ENCODE results near the gene CBARP.

CBARP gene

GRCh38 chr19:1254081-1254527 lies 16.3 kb upstream of the CBARP start:
- no peak for TF ChIP-seq CTCF (IDR thresholded peaks at IDR 0.05; ENCODE audit: poor library complexity, severe bottlenecking)
- peaks cover 26% of the 10 kb centered on the region for H3K4me1 ChIP-seq (ENCODE audit: insufficient read depth, poor library complexity, severe bottlenecking)
- H3K9me3 ChIP-seq (ENCODE audit: severe bottlenecking), result no peaks in the 10 kb centered on the region
- H3K4me3 ChIP-seq (ENCODE audit: severe bottlenecking), result no peak overlapping the region
- peaks cover 74% of the 10 kb centered on the region for H3K36me3 ChIP-seq (ENCODE audit: low read depth)
- peak overlapping the region; percentile 97 for H3K27ac ChIP-seq (ENCODE audit: poor library complexity, severe bottlenecking)
- ATAC-seq (ENCODE audit: low read depth), result no peak
- DNase-seq (ENCODE audit: low spot score), result no peak
- H3K27me3 ChIP-seq (ENCODE audit: insufficient read depth, poor library complexity, severe bottlenecking), result no peaks in the 10 kb centered on the region

GRCh38 chr19:1253514-1254080 lies 15.8 kb upstream of the CBARP start:
- DNase-seq (ENCODE audit: low spot score) (no peak), ATAC-seq (ENCODE audit: low read depth) (peak; percentile 3; the same call in 1 of the 3 replicates)
- TF ChIP-seq CTCF (IDR thresholded peaks at IDR 0.05; ENCODE audit: poor library complexity, severe bottlenecking), result no peak
- Histone ChIP-seq H3K36me3 (ENCODE audit: low read depth) (peaks cover 74% of the 10 kb centered on the region), H3K4me1 (ENCODE audit: insufficient read depth, poor library complexity, severe bottlenecking) (peaks cover 22% of the 10 kb centered on the region), H3K27ac (ENCODE audit: poor library complexity, severe bottlenecking) (peak overlapping the region; percentile 97), H3K9me3 (ENCODE audit: severe bottlenecking) (no peaks in the 10 kb centered on the region), H3K4me3 (ENCODE audit: severe bottlenecking) (peak overlapping the region; percentile 58), H3K27me3 (ENCODE audit: insufficient read depth, poor library complexity, severe bottlenecking) (no peaks in the 10 kb centered on the region)

GRCh38 chr19:1252821-1253513 lies 15.2 kb upstream of the CBARP start:
- H3K27ac ChIP-seq (ENCODE audit: poor library complexity, severe bottlenecking), result peak overlapping the region; percentile 97
- peak; percentile 95 for DNase-seq (ENCODE audit: low spot score)

GRCh38 chr19:1252221-1252820 lies 14.5 kb upstream of the CBARP start:
- H3K27ac ChIP-seq (ENCODE audit: poor library complexity, severe bottlenecking), result peak overlapping the region; percentile 97
- TF ChIP-seq CTCF (IDR thresholded peaks at IDR 0.05; ENCODE audit: poor library complexity, severe bottlenecking), result no peak
- DNase-seq (ENCODE audit: low spot score) (peak; percentile 92), ATAC-seq (ENCODE audit: low read depth) (peak; percentile 29)
- H3K27me3 ChIP-seq (ENCODE audit: insufficient read depth, poor library complexity, severe bottlenecking), result no peaks in the 10 kb centered on the region
- no peaks in the 10 kb centered on the region for H3K9me3 ChIP-seq (ENCODE audit: severe bottlenecking)
- peaks cover 15% of the 10 kb centered on the region for H3K4me1 ChIP-seq (ENCODE audit: insufficient read depth, poor library complexity, severe bottlenecking)
- peaks cover 63% of the 10 kb centered on the region for H3K36me3 ChIP-seq (ENCODE audit: low read depth)
- H3K4me3 ChIP-seq (ENCODE audit: severe bottlenecking), result peak overlapping the region; percentile 58

More at GRCh38 chr19:1252821-1253513, 15.2 kb upstream of the CBARP start:
- ATAC-seq (ENCODE audit: low read depth), result peak; percentile 56
- H3K4me3 ChIP-seq (ENCODE audit: severe bottlenecking), result peak overlapping the region; percentile 58
- peaks cover 68% of the 10 kb centered on the region for H3K36me3 ChIP-seq (ENCODE audit: low read depth)
- H3K9me3 ChIP-seq (ENCODE audit: severe bottlenecking), result no peaks in the 10 kb centered on the region
- peak; percentile 12 for TF ChIP-seq CTCF (IDR thresholded peaks at IDR 0.05; ENCODE audit: poor library complexity, severe bottlenecking)
- H3K4me1 ChIP-seq (ENCODE audit: insufficient read depth, poor library complexity, severe bottlenecking), result peaks cover 18% of the 10 kb centered on the region
- no peaks in the 10 kb centered on the region for H3K27me3 ChIP-seq (ENCODE audit: insufficient read depth, poor library complexity, severe bottlenecking)
